Activated CD4-positive, alpha-beta T cell treated with anti-CD3 and anti-CD28 coated beads for 48 hours (primary cell): ENCODE results near the gene HELZ.

Experiments
- DNase-seq: peaks from one replicate; pipeline ENCODE4 v3.0.0-alpha.2; 2020

The HELZ gene

DNA sequence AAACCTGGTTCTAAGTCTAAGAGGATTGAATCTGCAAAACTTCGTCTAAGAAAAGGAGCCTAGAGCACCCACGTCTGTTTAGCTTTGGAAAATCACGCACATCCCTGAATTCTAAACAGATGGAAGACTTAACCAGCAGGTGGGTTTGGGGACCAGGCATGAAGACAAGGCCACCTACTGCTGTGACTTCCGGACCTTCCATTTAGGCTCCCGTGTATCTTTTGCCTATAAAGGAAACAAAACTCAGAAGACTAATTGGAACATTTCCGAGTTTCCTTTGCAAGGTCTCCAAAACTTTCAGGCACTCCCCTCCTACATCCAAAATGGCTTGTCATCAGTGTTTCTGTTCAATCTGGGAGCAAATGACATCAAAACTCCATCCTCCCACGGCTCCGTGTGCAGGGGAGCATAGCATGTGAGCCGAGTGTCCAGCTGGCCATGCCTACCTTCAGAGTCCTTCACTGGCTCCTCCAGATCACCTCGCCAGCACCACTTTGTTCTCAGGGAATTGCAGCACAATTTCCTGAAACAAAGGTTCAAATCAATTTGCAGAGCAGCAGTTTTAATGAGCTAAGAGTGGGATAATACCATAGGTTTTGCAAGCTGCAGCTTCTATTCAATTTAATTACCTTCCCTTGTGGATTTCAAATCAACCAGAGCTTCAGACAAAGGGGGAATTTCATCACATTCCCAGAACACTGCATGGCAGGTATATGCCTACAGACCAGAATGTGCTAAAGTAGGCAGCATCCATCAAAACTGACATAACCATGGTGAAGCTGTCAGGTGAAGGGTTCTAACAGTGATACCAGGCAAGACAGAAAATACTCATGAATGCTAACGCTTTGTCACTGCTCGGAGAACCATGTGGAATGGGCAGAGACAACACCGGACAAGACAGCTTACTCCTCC is 177.2 kb downstream of the HELZ start:
- DNase-seq, result no peak

DNA sequence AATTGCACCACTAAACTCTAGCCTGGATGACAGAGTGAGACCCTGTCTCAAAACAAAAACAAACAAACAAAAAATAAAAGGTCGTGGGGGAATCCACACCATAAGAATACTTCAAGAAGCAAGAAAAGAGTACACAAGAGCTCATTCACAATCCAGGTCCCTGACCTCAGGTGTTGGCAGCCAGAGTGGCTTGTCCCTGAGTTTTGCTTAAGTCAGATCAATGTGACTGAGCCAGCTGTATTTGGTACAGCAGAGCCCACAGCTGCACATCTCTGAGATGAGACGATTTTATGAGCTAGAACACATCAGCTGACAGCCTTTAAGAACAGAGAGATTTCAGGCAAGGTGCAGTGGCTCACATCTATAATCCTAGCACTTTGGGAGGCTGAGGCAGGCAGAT is 178.3 kb downstream of the HELZ start:
- DNase-seq, result no peak

- DNase-seq, result no peak
These were observed 181.9 kb downstream of the HELZ start for GRCh38 chr17:67063141-67063540.

DNA sequence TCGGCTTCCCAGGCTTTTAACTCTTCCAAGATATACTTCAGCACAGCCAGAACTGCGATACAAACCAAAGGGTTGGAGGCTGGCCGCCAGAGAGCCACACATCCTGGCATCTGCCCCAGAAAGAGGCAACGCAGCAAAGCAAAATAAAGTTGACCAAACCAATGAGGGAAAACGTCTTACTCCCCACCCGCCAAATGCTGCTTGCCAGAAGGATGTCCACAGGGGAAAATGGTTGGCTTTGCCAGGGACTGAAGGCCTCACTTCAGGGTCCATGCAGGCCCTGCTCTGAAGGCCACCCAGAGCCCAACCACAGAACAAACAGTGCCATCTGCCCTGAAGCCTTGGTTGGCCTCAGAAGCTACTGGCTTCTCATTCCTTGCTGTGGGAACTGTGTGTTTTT is 185.6 kb downstream of the HELZ start:
- no peak for DNase-seq

GRCh38 chr17:67058036-67058435 is 187.0 kb downstream of the HELZ start:
- DNase-seq, result no peak

DNA sequence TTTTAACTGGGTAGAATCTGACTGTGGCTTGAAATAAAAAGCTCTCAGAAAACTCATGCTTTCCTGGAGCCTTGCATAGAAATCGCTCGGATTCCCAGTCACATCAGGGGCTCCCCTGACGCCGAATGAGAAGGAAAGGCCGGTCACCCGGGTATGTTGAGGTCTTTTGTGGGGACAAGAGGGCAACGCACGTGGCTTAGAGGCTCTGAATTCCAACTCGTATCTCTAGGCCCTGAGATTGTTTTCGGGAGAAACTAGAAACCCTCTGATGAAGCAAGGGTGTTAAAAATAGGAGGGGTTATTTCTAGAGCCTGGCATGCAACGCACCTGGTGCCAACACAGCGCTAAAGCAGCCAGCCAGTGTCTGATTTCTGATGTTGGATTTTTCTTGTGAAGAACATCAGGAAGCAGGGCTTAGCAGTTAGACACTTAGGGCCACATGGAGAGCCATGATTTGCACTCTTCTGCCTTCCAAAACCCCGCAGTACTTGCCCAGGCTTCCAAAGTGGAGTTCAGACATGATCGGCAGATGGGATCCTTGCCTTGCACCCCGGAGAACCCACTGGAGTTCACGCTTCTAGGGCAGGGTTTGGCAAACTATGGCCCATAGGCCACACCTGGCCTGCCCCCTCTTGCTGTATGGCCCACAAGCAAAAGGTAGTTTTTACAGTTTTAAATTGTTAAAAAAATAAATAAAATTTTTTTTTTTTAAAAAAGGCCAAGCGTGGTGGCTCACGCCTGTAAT is 188.1 kb downstream of the HELZ start:
- no peak for DNase-seq

DNA sequence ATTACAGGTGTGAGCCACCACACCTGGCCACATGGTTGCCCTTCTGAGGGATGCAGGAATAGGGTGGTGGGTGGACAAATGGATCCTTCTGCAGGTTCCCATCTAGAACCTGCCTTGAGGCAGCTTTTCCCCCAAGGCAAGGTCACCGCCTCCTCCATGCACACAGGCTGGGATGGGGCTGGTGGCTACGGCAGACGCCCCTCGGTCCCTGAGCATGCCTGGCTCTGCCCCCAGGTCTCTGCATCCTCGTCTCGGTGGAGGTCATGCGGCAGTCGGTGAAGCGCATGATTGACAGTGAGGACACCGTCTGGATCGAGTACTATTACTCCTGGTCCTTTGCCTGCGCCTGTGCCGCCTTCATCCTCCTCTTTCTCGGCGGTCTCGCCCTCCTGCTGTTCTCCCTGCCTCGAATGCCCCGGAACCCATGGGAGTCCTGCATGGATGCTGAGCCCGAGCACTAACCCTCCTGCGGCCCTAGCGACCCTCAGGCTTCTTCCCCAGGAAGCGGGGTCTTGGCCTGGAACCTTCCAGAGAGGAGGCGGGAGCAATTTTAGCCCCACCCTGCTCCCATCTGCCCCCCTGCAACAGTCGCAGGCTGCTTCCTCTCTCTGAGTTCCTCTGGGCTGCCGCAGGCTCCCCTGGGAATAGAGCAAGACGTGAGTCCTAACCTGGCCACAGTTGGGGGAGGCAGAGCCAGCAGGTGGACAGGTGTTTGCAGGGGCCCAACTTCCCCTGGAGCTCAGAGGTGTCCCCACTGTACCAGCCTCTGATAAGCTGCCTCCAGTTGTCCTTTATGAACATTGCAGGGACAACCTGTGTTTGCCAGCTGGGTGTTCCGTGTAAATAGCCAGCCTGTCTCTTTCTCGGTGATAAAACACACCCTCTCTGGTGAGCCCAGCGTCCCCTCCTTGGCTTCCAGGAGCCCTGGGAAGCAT is 188.9 kb downstream of the HELZ start:
- no peak for DNase-seq

- no peak for DNase-seq
These were observed 190.0 kb downstream of the HELZ start for GRCh38 chr17:67055041-67055443.

DNA sequence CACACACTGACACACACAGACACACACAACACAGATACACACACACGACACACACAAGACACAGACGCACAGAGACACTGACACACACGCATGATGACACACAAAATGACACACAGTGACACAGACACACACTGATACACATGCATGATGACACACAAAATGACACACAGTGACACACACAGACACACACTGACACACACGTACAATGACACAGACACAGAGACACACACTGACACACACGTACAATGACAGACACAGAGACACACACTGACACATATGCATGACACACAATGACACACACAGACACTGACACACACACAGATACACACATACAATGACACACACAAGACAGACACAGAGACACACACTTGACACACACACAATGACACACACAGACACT is 190.4 kb downstream of the HELZ start:
- no peak for DNase-seq

- DNase-seq, result no peak
These were observed 190.9 kb downstream of the HELZ start for GRCh38 chr17:67054011-67054591.

DNA sequence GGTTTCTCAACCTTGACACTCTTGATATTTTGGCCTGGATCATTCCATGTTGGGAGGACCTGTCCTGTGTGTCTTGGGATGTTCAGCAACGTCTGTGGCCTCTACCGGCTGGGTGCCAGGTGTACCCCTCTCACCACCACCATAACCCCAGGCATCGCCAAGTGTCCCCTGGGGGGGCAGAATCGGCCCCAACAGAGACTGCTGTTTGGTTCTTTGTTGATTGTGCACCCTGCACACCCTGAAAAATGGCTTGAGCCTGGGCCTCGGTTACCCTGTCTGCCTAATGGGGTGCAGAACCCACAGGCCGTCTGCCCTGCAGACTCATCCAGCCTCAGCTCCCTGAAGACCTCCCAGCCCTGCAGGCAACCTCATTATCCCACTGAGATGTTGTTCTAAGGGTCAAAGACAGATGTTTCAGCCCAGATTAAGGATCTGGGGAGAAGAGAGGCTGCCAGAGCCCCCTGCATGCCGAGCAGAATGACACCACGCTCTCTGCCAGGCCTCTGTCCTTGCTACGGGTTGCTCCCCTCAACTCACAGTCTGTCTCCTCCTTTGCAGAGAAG is 191.5 kb downstream of the HELZ start:
- DNase-seq, result no peak

GRCh38 chr17:67052720-67053437 is 192.1 kb downstream of the HELZ start:
- no peak for DNase-seq

DNA sequence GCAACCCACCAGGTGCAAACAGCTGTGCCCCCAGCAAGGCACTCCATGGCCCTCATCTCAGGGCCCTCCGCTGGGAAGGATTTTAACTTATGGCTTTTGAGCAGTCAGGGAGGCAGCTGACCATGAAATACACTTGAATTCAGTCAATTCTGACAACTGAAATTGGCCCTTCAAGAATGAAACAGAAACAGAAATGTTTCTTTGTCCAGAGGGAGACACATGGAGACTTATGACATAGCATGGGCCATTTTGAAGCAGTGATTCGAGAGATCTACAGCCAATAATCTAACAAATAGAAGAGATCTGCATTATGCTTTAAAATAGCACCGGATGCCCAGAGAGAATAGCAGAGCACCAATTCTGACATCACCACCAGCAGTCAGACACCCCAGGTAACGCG is 193.2 kb downstream of the HELZ start:
- no peak for DNase-seq

GRCh38 chr17:67051155-67051538 is 193.8 kb downstream of the HELZ start:
- DNase-seq, result no peak

DNA sequence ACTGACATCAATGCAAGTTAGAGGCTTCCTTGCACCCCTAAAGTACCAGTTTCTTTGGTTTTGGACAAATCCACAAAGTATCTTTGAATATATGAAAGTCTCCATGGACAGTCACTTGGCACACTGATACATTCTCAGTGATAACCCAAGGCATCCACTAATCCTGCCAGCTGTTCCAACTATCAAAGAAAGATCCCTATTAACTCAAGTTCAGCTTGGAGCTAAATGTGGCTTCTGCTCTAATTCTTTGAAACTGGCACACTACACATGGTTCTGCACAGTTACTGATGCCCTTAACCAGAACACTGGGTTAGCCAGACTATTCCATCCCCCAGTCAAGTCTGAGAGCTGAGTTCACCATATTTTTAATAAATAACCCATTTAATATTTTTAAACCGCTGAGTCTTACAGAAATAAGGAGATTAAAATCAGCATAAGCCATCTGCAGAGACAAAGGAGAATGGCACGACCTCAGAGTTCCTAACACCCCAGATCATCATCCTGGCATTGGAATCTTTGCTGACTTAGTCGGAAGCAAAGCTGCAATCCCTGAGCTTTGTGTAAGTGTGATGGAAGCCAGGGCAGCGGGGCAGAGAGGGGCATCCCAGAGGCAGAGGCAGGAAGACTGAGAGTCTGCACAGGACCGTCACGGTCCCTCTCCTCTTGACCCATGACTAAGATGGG is 194.4 kb downstream of the HELZ start:
- DNase-seq, result no peak

- no peak for DNase-seq
These were observed 194.9 kb downstream of the HELZ start for GRCh38 chr17:67050066-67050465.

DNA sequence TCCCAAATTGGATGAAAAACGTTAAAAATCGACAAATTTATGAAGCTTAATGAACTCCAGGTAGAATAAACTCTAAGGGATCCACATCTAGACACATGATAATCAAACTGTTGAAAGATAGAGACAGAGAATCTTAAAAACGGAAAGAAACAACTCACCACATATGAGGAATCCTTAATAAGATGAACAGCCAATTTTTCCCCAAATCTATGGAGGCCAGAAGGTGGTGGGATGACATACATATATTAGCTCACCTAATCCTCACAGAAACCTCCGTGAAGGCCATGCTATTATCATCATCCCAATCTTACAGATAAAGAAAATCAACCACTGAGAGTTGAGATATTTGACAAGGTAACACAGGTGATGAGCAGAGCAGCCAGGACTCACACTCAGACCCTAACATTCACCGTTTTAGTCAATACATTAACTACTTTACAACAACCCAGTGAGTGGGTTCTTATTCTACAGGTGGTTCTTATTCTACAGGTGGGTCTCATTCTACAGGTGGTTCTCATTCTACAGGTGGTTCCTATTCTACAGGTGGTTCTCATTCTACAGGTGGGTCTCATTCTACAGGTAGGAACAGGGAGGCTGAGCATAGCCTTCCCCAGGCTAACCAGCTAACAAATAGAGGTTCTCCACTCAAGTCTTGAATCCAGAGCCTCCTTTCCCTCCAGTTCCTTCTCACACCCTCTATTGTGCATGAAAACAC is 195.8 kb downstream of the HELZ start:
- no peak for DNase-seq

DNA sequence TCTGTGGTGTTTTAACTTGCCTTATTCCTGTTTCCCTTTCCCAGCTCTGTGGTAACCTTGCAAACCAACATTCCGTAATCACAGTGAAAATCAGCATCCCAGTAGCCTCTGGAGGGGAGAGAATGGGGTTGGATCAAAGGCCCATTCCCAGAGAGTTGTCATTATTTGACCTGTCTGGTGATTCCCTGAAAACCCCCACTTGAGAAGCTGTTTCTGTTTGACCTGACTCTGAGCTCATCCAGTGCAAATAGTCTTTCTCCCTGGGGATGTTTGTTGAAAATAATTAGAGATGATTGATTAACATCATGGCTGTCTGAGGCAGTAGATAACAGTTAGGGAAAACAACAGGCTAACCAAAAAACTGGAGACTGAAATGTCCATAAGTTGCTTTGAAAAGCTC is 197.6 kb downstream of the HELZ start:
- DNase-seq, result no peak

DNA sequence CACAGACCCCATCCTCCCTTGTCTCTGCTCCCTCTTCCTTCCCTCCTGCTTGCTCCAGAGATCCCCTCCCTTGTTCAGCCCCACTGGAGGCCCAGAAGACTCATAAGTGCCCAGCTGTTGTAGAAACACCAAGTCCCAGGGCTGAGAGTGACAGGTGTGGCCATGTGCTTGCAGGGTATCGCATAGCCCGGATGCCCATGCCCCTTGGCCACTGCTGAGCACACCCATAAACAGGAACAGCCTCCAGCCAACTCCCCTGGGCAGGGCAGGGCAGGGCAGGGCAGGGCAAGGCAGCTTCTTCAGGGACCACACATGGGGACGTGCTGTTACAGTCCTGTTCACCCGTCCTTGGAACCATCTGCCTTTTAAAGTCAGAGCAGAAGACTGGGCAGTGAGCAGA is 198.6 kb downstream of the HELZ start:
- no peak for DNase-seq

DNA sequence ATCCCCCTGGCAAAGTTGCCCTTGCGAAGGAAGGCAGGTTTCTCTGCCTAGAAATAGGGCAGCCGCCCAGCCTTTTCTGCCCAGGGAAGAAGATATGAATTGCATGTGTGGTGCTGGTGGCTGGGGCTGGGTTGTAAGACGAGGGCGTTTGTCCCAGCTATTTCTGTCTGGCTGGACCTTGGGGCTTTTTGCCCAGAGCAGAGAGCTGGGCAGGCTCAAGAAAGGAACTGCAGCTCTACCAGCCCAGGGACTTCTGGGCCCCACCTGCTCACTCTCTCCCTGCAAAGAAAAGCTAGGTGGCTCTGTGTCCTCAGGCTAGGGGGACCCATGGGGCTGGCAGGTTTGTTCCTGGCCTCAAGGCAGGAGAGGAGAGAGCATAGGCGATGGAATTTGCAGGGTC is 200.1 kb downstream of the HELZ start:
- no peak for DNase-seq
